Stimulated activated CD4-positive, alpha-beta T cell treated with anti-CD3 and anti-CD28 coated beads, Interleukin-2, amount 100 ng/mL, for 48 hours (primary cell): ENCODE data around the gene SYT4.
A peak's percentile ranks its signal among the peaks of the same experiment; 100 is the strongest.
"Not testable (repeated sequence)": the region's sequence is repeated elsewhere in the genome, so short reads cannot be mapped to it uniquely, and the experiment has no call there.

Source experiments
- DNase-seq, 2 donors: peaks; one replicate each; pipeline ENCODE4 v3.0.0-alpha.2; 2020

The SYT4 gene, protein sequence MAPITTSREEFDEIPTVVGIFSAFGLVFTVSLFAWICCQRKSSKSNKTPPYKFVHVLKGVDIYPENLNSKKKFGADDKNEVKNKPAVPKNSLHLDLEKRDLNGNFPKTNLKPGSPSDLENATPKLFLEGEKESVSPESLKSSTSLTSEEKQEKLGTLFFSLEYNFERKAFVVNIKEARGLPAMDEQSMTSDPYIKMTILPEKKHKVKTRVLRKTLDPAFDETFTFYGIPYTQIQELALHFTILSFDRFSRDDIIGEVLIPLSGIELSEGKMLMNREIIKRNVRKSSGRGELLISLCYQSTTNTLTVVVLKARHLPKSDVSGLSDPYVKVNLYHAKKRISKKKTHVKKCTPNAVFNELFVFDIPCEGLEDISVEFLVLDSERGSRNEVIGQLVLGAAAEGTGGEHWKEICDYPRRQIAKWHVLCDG

DNA sequence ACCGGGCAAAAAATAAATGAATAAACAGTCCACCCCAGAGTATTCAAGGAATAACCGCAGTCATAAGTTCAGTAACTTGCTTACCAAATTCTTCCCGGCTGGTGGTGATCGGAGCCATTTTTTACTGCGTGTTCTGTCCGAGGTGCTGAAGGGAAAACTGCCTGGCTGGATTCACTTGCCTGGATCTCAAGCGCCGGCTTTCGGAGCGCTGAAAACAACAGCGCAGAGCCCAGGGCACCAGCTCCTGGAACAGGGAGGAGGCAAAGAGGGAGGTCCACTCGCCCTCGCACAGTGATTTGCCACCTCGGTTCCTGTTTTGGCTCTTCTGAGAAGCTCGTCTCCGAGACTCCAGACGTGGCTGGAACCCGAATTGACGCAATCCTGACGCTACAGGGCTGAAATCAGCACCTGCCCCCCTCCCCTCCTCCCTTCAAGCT is at the start of gene SYT4:
TSS of gene SYT4 (minus strand) at position 327 of the 437 bp plus-strand sequence. CDS start at position 118, 209 bp downstream.
- DNase-seq: no peak

DNA sequence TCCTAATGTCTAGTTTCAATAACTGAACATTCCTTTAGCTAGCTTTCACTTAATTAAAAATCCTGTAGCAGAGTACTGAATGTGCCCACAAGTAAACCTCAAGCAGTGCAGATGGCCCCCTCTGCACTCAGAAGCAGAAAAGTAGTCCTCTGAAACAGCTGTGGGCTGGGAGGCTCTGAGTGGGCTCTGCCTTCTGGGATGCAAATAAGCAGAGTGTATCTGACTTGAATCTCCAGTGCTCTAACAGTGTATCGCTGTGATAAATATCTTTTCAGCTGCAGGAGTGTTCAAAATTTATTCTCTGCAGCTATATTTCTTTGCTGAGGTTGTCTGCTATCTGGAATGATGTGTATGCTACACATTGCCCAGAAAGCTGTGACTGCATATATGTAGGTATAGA is 44.8 kb upstream of the SYT4 start:
- no peak for DNase-seq

DNA sequence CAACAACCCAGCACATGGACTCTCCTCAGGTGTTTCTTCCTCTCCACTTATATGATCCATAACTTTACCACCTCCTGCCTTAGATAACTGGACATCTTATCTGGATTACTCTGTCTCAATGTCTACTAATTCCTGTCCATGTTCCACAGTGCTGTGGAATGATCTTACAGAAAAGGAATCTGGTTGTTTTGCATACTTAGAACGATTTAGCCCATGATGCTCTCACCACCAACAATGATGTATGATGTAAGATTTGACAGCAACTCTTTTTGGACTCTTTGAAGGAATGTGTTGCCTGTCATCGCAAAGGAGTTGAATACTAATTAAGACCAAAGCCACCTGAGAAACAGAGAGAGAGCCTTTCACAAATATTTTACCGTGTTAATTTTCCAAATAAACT is 37.7 kb upstream of the SYT4 start:
- DNase-seq: no peak

DNA sequence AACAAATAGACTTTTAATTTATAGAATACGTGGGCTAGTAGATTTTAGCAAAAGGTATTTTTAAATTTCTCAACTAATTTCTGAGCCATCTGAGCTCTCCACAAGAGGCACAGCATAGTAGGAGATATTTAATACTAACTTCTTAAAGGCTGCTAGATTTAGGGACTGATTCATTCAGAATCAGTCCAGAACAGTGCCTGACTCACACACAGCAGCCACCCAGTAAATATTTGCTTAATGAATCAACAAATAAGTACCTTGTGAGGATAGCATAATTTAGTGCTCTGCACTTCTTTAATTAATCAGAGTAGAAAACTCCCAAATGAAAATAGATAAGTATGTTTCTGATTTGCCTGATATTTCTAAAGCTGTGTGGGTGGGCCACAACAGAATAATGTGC is 35.6 kb upstream of the SYT4 start:
- DNase-seq: no peak

DNA sequence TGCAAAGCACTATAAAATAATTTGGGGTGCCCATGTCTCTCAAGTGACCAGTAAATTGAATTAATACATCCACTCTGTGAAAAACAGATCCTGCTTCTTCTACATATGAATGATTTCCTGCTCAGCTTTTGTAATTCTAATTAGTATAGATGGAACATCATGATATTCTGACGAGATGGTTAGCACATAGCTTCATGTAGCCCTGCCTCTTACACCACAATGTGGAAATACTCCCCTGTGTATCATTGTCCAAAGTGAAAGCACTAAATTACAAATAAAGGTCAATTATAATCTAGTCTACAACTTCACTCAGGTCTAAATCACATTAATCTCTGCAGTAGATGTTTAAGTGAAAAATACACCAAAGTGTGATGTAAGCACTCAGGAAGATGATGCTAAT is 32.9 kb upstream of the SYT4 start:
- no peak for DNase-seq

DNA sequence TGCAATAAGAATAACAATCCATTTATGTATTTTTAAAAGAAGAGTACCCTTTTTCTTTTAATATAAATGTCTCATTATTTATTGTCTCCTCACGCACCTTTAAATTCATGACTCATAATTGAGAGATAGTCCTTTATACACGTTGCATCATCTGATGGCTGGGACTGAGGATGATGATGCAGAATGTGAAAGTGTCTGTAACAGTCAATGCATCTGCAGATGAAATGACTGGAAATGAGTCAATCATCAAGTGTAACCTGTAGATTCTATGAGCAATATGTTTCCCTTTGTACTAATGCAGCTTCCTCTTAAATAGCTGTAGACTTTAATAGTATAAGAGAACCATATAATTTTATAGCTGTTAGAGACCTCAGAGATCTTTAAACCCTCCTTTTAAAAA is 26.1 kb upstream of the SYT4 start:
- no peak for DNase-seq

DNA sequence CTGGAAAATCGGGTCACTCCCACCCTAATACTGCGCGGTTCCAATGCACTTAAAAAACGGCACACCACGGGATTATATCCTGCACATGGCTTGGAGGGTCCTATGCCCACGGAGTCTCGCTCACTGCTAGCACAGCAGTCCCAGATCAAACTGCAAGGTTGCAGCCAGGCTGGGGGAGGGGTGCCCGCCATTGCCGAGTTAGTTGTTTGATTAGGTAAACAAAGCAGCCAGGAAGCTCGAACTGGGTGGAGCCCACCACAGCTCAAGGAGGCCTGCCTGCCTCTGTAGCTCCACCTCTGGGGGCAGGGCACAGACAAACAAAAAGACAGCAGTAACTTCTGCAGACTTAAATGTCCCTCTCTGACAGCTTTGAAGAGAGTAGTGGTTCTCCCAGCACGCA is 8.9 kb upstream of the SYT4 start:
- not testable (repeated sequence) for DNase-seq

DNA sequence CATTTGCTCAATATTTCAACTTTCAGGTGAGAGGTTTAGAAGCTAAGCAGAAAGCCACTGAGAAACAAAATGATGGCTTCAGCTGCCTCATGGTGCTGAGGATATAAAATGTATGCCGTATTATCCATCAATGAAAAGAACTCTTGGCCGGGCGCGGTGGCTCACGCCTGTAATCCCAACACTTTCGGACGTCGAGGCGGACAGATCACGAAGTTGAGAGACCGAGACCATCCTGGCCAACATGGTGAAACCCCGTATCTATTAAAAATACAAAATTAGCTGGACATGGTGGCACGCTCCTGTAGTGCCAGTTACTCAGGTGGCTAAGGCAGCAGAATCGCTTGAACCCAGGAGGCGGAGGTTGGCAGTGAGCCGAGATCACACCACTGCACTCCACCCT is 6.0 kb upstream of the SYT4 start:
- no peak for DNase-seq

DNA sequence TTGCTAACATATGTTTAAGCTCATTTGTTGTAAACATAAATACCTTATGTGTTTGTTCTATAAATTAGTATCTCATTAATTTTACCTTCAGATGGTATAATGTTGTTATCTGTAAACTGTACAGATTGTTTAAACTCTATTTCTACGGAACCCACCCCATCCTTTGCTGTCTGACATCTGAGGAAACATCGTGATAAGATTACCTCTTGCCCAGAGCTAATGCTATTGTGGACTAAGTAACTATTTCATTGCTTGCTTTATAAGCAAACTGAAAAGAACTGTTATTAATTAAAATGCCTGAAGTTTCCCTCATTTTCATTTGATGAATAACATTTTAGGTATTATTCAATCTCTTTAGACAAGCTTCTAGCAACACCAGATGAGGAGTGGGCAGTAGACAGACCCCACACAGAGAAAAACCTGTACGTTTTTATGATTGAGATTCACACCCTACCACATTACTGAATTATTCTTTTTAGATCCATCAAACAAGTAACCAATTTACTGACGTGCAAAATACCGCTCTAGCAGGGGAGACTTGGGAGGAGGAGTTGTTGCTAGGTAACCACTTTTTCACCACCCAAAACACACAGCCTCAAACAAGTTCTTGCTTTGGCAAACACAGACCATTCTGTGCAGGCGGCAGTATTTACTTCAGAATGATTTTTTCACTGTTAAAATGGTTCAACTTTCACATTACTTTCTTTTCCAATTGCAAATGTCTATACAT is 1.9 kb upstream of the SYT4 start:
- DNase-seq: no peak

DNA sequence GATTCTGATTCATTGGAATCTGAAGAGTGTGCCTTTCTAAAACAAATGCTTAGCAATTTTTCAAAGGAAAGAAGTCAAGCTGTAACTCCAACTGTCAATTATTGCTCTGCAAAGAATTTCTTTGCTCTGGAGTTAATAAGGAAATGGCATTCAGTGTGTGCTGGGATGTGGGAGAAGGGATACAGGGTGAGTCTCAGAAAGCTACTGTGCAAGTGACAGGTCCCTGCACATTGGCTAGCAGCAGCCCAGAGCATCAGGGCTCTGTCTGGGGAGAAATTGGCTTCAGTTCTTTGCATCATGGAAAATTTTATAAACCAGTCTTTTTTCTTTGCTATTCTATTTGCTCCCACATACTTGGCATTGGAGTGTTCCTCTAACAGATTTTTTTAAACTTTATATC is 1.1 kb upstream of the SYT4 start:
- no peak for DNase-seq

DNA sequence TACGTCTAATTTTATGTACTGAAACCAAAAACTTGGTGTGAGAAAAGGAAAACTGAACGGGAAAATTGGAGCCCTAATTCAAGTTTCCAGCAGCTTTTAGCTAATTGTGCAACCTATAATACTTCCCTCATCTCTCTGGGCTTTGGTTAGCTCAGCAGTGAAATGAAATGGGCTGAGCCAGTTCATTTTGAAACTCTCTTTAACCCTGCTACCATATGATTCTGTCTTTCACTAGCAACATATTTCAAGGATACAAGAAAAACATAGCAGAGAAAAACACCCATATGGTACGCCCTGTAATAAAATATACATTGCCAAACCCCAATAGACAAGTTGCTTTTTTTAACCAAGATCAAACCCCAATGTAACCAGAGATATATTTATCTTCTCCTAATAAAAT is 799 bp downstream of the SYT4 start:
- DNase-seq: no peak

DNA sequence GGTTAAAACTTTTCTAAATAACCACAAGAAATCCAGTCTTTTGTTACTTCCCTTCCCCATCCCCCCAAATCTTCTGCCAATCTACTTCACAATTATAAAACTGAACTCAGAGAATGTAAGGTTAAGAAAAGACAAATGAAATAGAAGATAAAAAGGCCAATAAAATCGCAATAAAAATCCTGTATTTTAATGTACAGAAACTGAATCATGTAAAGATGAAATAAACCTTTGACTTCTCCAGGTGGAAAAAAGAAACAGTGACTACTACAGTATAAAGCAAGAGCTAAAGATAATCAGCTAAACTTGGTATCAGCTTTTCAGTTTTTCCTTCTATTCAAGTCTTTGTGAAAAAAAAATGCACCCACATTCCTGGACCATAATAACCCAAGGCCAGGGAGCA is 1.7 kb downstream of the SYT4 start:
- no peak for DNase-seq

DNA sequence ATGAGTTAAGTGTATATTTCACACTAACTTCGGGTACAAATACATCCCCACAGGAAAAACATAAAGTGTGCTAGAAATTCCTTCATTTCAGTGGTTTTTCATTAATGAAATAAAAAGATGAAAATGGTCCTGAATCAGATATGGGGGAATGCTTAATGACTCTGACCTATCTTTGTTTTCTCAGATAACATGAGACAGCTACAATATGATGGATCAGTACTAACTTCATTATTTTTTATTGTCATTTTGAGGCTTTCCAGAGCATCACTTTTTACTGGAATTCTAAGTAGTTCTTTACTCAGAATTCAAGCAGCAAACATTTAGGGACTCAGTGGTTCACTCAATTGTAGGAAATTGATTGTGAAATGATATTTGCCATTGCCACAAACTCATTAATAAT is 2.8 kb downstream of the SYT4 start:
- no peak for DNase-seq

DNA sequence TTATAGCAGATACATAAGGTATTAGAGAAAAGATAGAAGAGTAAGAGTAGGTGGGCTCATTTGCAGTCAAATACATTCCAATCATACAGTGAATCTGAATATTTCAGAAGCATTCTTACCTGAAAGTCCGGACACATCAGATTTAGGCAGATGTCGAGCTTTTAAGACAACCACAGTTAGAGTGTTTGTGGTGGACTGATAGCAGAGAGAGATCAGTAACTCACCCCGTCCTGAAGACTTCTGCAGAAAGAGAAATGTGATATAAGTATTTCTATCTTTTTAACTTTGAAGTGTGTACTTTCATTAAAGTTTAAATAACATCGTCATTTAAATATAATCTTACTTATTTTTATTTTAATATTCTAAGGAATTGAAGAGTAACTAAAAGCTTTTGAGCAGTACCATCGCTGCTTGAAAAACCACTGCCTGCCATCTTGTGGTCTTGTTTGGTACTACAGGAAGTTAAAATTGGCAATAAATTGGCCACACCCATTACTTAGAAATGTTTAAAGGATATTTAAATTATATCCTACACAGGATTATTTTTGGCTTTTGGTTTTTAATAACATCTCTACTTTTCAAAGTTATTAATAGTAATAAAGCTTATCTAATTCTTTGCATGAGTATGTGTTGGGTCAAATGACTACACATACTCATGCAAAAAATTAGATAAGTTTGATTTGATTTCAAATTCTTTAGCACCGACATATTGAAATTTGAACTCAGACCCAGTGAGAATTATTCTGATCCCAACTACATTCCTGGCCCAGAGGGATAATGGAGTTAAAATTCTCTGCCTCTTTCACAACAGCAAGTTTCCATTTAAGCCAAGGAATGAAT is 5.5 kb downstream of the SYT4 start:
- DNase-seq: peak; percentile 23 to 31

DNA sequence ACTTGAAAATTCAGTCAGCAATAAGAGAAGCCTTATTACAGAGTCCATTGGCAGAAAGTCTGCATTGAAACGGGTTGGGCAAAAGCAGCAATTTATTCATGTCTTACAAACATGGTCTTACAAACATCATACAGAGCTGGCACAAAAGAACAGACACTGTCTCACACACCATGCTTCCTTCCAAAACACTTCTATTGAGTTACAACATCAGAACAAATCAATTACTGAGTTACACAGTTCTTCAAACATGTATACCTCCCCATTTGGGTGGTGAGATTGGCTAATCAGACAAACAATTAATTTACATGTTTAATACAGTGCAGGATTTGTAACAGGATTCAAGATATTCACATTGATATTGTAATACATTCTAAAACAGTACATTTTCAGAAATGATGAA is 9.5 kb downstream of the SYT4 start:
- no peak for DNase-seq

DNA sequence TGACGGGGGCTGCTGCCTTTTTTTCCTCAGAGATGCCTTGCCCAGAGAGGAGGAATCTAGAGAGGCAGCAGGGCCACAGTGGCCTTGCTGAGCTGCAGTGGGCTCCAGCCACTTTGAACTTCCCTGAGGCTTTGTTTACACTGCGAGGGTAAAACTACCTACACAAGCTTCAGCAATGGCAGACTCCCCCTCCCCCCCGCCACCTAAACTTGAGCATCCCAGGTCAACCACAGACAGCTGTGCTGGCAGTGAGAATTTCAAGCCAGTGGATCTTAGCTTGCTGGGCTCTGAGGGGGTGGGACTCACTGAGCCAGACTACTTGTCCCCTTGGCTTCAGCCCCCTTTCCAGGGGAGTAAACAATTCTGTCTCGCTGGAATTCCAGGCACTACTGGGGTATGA is 11.8 kb downstream of the SYT4 start:
- no peak for DNase-seq

DNA sequence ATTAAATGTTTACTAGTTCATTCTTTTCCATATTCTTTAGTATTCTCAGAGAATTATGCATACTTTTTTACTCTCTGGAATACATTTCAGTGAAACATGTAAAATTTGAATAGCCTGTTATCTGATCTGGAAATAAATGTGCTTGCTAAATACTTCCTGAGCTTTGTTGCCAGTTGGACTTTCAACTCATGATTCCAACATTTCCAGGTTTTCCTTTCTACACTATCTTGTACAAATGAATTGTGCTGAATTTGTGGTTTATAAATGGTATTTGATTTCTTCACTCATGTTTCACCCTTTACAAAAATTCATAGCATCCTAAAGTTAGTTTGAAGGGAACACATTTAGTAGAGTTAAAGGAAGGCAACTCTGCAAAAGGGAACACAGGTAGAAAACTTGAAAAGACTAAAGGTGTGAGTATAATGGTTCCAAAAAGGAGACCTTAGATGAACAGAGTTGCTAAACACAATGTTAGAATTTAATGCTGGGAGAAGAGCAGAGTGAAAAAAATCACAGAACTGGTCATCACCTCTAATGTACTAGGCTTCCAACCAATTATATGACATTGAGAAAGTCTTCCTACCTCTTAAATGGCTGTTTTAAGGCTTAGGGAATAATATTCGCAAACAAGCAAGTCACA is 28.6 kb downstream of the SYT4 start:
- no peak for DNase-seq

DNA sequence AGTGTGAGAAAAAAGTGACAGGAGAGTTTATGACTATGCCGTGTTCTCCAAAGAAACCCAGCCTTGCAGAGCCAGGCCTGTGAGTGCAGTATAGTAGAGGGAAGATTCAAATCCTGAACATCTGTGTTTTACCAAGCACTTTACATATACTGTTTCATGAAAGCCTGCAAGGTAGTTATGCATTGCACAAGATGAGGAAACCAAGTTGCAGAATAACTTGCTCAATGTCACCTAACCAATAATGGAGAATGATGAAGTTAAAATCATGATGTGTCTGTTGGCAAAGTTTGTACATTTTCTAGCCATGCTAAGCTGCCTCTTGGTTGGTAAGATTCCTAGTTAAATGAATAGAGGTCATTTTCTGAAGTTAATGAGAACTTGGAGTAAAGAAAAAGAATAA is 29.3 kb downstream of the SYT4 start:
- DNase-seq: no peak

DNA sequence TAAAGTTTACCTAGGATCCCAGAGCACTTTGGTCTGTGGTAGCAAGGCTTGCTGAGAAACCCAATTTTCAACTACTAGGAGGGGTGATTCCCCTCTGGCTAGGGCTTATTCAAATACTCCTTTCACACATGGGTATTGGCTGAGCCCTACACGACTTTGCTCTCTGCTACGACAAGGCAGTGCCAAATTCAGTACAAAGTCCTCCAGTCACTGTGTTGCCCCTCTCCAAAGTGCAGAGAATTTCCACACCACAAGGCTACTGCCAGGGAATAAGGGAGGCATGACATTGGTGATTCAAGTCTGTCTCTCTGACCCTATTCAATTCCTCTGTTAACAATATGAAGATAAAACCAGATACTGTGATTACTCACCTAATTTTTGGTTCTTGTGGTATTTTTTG is 38.9 kb downstream of the SYT4 start:
- no peak for DNase-seq

DNA sequence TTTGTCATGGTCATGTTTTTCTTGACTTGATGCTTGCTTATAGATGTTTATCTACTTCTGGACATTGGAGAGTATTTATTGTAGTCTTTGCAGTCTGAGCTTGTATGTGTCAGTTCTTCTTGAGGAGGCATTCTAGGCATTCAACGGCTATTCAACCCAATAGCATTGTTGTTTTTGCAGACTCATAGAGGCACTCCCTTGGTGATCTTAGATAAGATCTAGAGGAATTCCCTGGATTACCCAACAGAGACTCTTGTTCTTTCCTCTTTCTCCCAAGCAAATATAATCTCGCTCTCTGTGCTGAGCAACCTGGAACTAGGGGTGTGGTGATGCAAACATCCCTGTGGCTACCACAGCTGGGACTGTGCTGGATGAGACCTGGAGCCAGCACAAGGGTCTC is 40.4 kb downstream of the SYT4 start:
- no peak for DNase-seq

DNA sequence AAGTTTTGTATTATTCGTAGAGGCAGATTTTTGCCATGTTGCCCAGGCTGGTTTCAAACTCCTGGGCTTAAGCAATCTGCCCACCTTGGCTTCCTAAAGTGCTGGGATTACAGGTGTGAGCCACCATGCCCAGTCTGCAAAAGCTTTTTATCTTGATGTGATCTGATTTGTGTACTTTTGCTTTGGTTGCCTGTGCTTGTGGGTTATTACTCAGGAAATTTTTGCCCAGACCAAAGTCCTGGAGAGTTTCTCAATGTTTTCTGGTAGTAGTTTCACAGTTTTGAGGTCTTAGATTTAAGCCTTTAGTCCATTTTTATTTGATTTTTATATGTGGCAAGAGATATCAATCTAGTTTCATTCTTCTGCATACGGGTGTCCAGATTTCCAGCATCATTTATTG is 42.4 kb downstream of the SYT4 start:
- DNase-seq: no peak

DNA sequence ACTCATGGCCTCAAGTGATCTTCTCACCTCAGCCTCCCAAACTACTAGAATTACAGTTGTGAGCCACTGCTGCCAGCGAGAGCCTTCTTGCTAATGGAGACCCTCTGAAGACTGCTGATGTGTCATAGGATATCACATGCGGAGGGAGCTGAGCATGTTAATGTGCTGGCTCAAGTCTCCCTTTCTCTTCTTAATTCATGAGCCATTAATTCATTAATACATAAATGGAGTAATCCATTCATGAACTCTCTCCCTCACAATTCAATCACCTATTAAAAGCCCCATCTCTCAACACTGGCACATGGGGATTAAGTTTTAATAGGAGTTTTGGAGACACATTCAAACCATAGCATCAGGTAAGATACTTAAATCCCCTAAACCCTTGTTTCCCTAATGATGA is 54.8 kb downstream of the SYT4 start:
- DNase-seq: no peak

DNA sequence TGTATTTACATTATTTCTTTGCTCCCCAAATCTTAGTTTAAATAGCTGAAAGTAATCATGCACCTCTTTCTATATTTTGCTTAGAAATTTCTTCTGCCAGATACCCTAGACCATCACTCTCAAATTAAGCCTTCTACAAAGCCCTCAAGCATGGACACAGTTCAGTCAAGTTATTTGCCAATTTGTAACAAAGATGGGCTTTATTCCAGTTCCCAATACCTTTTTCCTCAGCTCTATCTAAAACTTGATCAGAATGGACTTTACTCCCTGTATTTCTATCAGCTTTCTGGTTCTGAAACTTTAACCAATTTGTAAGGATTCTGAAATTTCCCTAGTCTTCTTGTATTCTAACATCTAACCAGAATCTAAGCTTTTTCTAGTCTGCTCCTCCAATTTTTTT is 56.6 kb downstream of the SYT4 start:
- no peak for DNase-seq
